HEK293 (cell line): ENCODE data around the gene CST6.

ENCODE experiments used
- KLF16 ChIP-seq: fragments of 450-650 bp; formaldehyde crosslinking; IDR thresholded peaks from 2 replicates; pipeline ENCODE4 v1.5.1; 2017; ENCODE audit warnings: missing biosample characterization, missing genetic modification characterization
- ZNF600 ChIP-seq: fragments of 450-650 bp; formaldehyde crosslinking; IDR thresholded peaks from 2 replicates; pipeline ENCODE4 v1.5.1; 2016; ENCODE audit warnings: missing biosample characterization, missing genetic modification characterization
- TF ChIP-seq, protein P1 (sequence below): fragments of 450-650 bp; formaldehyde crosslinking; IDR thresholded peaks from 2 replicates; pipeline ENCODE4 v1.5.1; 2016; ENCODE audit warnings: missing biosample characterization, missing genetic modification characterization

DNA sequence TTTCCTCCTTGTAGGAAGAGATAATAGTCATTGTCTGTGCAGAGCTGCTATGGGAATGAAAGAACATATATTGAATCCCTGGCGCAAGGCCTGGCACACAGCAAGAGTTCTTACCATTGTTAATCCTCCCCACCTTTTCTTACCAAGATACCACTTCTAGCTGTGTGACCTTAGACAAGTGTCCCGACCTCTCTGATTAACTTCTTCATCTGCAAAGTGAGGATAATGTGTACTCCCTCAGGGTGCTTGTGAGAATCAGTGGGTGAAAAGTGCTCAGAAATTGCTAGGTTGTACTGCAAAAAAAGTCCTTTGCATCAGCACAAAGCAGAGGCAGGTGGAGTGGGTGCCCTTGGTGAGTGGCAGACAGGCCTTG lies 3.7 kb upstream of the CST6 start:
- TF ChIP-seq ZNF600 (tag by site-specific recombination), result no peak
- TF ChIP-seq, protein P1, sequence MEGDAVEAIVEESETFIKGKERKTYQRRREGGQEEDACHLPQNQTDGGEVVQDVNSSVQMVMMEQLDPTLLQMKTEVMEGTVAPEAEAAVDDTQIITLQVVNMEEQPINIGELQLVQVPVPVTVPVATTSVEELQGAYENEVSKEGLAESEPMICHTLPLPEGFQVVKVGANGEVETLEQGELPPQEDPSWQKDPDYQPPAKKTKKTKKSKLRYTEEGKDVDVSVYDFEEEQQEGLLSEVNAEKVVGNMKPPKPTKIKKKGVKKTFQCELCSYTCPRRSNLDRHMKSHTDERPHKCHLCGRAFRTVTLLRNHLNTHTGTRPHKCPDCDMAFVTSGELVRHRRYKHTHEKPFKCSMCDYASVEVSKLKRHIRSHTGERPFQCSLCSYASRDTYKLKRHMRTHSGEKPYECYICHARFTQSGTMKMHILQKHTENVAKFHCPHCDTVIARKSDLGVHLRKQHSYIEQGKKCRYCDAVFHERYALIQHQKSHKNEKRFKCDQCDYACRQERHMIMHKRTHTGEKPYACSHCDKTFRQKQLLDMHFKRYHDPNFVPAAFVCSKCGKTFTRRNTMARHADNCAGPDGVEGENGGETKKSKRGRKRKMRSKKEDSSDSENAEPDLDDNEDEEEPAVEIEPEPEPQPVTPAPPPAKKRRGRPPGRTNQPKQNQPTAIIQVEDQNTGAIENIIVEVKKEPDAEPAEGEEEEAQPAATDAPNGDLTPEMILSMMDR (tag by site-specific recombination), result no peak
- TF ChIP-seq KLF16, result no peak
